GM18870 (cell line): ENCODE results near the gene ACVR1B.

Experiments
- ATAC-seq: cut with Tn5 transposase; IDR thresholded peaks from one replicate; pipeline ENCODE4 v1.9.1; 2021; ENCODE audit warnings: moderate library complexity; ENCODE audit not compliant: unreplicated experiment

Gene ACVR1B

DNA sequence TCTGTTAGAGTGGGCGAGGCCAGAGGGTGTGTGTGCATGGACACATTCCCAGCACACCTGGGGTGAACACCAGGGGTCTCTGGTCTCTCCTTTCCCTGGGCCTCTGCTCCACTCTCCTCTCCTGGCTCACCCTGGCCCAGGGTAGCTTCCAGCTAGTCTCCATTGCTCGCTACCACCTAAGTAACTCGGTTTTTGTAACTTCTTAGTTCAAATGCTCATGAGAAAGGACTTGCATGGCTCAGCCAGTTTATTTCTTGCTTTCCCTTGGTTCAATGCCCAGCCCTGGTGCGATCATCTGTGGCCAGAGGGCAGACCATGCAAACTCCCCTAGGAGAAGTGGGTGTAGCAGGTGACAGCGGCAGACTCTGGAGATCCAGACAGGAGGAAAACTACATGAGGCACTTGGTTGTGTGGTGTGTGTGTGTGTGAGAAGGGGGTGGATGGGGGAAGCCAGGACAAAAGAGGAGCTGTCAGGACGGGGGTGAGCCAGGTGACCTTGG lies 8.9 kb upstream of the ACVR1B start:
- ATAC-seq: no peak

DNA sequence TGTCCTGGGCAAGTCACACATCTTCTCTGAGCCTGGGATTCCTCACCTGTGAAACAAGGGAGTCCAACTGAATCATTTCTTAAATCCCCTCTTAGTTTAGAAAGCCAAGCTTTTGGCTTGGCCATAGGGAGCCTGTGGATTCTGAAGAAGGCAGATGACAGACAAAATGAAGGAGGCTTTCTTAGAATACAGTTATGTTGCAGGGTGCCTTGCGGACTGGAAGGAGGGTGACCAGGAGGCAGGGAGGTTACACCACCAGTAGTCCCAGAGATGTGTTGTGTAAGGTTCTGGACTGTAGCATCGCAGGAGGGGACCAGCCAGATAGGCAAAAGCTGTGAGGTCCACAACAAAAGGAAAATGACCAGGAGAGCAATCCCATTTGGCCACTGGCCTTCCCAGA lies 8.2 kb upstream of the ACVR1B start:
- ATAC-seq: no peak

DNA sequence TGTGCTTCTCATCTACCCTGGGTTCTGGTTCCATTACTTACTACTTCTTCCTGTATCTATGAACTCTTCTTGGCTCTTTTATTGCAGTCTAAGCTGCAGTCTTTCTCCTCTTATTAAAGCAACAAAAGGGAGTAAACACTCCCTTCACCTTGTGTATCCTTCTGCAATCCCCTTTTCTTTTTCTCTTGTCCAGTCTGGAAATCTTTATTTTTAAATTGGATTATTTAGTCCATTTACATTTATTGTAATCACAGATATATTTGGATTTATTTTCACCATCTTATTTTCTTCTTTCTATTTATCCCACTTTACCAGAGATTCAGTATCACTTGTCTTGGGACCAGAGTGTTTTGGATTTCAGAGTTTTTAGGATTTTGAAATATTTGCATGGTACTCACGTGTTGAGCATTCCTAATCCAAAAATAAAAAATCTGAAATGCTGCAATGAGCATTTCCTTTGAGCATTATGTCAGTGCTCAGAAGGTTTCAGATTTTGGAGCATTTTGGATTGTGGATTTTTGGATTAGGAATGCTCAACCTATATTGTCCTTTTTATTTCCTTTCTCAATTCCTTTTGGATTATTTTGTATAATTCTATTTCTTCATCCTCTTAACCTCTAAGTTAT lies 6.8 kb upstream of the ACVR1B start:
- no peak for ATAC-seq

DNA sequence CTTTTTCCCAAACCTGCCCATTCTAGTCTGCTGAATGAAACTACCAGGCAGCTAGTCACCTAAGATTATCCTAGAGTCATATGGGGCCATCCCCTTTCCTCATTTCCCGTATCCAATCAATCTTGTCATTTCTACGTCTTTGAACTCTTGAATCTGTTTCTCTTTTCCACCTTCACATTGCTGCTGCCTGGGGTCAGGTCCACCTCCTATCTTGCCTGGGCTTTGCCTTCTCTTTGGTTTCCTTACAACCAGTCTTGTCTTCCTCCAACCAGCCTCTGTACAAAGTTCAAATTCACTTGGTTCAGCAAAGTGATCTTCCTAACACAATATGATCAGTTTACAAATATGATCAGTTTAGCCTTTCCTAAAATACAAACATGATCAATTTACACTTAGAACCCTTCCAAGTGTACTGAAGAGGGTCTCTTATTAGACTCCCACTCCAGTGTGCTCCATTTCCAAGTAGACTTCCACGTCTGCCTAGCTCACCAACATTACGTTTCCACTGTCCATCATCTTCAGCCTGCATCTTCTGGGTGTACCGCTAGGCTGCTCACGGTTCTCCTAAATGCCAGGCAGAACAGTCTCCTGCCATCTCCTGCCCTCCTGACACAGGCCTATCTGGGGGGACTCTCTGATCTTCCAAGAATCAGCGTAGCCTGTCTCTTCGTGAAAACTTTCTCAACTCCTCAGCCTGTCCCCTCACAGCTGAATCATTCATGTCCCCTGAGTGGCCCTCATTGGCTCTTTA lies 4.1 kb upstream of the ACVR1B start:
- ATAC-seq: no peak

DNA sequence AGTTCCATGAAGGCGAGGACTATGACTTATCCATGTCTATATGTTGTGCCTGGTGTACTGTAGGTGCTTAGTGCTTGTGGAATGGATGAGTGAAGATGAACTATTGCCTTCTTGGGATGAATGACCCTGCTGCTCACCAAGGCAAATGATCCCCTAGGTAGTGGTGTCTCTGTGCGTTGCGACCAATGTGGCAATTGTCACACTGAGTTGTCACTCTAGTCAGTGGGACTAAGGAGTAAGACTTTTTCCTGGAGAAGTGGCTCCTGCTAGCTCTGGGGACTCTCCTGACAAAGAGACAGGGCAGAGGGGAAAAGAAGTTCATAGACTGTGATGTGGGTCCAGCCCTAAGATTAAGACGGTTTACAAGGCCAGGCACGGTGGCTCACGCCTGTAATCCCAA lies 3.4 kb upstream of the ACVR1B start:
- ATAC-seq: no peak

DNA sequence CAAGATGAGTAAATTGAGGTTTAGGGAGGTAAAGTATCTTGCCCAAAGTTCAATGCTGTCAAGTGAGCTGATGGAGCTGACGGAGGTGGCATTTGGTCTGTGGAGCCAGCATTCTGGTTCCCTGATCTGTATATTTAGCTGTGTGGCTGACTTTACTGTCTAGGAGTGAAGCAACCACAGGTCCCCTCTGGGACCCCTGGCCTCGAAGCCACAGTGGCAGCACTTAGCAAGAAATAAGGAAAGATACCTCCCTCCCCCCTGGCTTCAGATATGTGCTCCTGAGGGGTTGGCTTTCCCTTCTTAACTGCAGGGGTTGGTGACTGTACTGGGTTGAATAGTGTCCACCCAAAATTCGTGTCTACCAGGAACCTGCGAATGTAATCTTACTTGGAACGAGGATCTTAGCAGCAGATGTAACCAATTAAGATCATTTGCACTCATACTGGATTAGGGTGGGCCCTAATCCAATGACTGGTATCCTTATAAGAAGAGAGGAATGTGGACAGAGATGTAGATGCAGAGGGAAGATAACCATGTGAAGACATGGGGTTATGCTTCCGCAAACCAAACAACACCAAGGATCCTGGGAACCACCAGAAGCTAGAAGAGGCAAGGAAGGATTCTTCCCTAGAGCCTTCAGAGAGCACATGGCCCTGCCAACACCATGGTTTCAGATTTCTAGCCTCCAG lies 2.0 kb upstream of the ACVR1B start:
- ATAC-seq: no peak

DNA sequence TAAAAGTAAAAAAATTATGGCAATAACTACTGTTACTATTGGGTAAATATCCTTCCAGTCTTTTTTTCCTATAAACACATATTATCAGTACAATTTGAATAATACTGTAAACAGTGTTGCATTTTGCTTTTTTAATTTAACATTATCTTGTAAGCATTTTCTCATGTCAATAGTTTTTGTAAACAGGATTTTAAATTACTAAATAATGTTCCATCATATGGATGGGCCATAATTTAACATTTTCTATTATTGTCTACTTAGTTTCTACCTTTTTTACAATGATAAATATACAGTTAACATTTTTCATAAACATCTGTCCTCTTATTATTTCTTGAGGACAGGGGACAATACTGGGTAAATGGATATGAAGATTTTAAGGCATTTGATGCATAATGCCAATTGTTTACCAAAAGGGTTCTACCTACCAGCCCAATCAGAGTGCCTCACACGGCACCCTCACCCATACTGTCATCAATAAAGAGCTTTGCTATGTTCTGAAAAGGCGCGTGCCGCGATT lies 759 bp upstream of the ACVR1B start:
- ATAC-seq: no peak

DNA sequence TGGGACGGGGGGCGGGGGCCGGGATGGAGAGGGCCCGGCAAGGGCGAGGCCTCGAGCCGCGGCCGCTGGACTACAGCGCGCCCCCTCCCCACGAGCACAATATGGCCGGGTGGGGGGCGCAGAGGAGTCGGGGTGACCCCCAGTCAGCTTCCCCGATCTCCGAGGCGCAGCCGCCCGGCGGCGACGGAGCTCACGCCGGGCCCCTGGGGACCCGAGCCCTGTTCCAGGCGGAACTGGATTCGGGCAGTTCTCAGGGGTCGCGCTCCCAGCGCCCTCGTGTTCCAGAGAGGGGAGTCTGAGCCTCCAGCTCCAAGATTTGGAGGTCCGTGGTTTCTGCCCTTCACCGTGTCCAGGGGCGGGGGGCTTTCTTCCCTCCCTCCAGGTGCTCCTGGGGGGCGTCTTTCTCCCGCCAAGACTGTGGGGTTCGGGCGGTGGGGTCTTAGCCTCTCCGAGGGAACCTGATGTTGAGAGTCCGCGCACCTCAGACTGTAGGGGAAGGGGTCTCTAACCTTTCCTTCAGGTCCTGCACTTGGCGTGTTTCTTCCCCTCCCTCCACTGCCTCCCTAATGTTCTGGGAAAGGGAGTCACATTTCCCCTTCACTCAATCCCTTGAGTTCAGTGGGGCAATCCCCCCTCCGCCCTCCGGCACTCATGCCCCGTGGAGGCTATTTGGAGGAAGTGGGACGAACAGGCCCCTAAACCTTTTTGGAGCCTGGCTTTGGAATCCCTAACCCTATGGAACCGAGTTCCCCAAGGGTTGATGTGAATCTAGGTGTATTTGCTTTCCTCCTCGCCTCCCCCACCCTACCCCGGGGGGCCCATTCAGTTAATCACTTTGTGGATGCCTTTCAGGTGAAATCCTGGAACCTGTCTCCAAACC lies 584 bp downstream of the ACVR1B start:
- no peak for ATAC-seq

DNA sequence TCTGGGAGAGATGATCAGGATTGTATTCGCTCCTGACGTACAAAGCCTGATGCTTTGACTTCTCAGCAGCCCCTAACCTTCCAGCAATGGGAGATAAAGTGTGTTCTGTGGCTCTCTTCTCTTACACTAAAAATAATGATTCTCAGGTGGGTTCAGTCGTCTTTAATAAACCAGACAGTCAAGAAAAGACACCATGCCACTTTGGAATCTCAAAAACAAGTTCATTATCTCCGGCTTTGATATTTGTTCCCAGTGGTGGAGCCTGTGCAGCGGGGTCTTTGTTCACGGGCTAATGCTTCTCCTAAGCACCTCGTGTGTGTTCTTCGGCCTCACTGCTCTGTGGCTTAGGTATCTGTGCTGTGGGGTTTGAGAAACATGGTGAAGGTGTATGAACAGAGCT lies 1.6 kb downstream of the ACVR1B start:
- no peak for ATAC-seq

DNA sequence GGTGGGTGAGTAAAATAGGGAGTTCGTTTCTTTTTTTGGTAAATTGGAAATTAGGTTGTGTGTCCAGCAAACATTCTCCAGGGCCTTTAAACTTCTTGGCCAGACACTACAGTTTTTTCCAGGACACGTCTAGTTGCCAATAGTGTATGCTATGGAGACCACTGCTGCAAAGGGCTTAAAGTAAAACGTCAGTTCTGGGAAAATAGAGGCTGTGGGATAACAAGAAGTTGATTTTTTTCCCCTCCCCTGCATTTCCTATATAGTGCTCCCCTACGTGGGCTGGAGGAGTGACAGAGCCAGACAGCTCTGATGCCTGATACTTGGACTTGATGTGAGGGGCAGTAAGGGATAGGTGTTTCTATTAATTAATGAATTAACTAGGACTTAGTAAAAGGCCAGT lies 2.4 kb downstream of the ACVR1B start:
- ATAC-seq: no peak

DNA sequence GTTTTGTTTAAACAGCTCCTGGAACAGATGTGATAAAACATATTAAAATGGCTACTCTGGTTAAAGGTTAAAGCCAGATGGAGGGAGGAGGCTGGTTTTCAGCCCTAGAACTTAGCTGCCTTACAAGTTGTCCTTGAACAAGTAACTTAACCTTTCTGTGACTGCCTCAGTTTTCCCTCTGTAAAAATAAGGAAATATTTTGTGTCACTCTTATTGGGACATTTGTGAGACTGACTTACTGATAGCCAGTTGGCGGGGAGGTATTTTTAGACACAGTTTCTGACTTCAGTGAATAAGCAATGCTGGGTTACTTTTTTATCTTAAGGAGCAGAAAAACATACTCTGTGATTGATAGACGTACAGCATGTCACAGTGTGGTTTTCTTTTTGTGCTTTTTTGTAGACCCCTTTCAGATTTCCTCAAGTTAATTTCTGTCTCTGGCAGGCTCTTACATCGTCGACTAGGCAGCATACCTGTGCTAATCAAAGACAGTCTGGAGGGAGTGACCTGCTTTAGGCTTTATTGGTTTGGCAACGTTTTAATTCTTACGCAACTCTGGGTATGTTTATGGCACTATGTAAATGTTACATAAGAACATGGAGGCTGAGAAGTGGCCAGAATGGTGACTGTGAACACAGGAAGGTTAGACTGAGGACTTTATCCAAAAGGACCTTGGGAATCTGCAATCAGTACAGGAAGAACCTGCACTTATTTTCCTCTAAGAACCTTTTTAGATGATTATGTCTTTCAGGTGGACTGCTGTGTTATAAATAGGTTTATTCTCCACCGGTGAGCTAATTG lies 3.3 kb downstream of the ACVR1B start:
- ATAC-seq: no peak

DNA sequence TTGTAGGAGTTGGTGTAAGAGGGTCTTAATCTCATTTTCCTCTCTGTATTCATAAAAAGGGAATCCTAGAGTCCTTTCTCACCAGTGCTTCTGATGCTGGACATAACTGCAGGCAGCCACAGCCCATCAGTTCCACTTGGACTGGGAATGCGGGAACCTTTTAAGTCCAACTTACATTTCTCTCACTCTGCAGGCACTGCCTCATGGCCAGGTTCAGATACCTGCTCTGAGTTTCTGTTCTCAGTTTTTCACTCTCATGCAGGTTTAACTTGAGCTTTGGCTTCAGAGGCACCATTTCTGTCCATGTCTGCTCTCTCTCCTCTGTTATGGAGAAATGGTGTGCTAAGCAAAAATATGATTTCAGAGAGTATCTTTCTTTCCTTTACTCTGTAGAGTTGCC lies 4.2 kb downstream of the ACVR1B start:
- no peak for ATAC-seq

DNA sequence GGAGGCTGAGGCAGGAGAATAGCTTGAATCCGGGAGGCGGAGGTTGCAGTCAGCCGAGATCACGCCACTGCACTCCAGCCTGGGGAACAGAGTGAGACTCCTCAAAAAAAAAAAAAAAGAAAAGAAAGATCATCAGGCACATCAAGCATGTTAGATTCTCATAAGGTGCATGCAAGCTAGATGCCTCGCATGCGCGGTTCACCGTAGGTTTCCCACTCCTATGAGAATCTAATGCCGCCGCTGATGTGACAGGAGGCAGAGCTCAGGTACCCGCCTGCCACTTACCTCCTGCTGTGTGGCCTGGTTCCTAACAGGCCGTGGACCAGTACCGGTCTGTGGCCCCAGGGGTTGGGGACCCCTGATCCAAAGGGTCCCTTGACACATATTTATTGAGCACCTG lies 7.0 kb downstream of the ACVR1B start:
- ATAC-seq: no peak

DNA sequence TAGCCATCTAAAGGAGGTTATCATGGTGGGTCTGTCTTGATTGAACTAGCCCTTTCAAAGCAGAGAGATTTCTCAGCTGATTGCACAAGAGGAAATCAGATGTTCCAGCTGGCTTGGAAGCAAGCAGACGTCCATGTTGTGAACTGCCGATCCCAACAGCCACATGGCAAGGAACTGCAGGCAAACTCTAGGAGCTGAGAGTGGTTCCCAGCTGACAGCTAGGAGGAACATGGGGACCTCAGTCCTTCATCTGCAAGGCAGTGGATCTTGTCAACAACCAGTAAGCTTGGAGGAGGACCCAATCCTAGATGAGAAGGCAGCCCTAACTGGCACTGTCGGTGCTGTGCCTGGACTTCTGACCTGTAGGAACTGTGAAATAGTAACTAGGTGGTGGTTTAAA lies 7.7 kb downstream of the ACVR1B start:
- ATAC-seq: no peak

DNA sequence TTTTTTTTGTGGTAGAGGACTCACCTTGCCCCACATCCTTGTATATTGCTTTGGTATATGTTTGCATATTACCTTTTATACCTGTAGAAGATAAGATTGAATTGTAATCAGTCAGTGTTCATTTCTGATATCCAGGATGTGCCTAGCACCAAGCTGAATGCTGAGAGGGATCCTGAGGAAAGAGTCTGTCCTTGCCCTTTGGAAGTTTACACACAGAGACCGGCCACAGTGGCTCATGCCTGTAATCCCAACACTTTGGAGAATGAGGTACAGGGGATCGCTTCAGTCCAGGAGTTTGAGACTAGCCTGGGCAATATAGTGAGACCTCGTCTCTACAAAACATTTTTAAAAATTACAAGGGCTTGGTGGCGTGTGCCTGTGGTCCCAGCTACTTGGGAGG lies 8.4 kb downstream of the ACVR1B start:
- no peak for ATAC-seq

DNA sequence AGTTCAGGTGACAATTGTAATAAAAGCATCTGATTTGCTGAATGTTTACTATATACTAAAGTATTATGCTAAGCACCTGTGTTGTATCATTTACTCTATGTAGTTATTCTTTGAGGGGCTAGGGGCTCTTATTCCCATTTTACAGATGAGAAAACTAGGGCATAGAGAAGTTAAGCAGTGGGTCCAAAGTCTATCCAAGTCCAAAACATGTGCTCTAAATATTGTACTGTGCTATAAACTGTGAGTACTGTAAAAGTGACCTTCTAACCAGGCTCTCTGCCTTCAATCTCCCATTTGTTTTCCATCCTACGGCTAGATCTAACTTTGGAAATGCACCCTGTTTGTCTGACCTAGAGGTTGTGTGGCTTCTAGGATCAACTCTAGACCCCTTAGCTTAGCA lies 9.0 kb downstream of the ACVR1B start:
- no peak for ATAC-seq

DNA sequence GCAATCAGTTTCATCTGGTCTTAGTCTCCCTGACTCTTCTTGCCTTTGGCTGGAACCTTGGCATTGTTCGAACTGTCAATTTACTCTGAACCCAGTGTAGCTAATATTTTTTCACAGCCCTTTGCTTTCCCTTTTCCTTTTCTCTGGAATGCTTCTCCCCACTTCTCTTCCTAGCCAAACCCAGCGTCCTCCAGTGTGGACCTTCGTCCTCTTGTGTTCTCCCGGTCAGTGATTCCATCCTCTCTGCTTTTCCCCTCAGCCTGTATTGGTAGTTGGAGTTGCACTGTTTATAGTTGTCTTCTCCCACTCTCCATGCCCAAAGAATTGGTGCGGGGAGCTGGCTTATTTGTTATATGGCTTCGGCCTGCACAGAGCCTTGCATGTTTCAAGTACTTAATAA lies 9.4 kb downstream of the ACVR1B start:
- no peak for ATAC-seq

DNA sequence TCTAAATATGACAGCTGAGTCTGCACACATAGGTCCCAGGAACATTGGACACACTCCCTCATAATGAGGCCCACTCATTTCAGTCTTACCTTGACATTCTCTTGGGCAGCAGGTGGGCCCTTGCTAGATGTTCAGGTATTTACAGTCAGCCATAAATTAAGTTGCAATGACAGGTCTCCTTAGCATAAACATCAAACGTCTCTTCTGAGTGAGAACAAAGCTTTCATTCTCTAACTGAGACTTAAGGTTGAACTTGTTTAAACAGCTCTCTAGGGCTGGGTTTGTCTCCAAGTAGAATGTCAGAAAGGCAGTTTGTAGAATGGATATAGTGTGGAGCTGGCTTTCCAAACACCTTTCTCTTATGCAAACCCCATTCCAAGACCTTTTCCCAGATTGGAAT lies 10.3 kb downstream of the ACVR1B start:
- no peak for ATAC-seq

DNA sequence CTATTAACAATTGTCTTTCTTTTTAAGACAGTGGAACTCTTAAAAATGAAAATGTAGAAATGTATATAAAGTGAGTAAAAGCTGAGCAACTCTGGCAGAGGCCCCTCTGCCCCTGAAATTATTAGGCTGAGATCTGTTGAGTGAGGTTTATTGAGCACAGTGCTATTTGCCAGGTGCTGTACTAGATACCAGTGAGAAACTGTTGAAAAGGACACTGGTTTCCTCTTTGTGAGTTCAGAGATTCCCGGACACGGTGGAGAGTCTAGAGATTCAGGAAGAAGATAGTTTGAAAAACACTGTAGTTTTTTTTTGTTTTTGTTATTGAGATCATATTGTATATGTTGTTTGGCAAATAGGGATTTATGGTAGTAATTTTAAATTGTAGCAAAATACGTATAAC lies 11.2 kb downstream of the ACVR1B start:
- no peak for ATAC-seq

DNA sequence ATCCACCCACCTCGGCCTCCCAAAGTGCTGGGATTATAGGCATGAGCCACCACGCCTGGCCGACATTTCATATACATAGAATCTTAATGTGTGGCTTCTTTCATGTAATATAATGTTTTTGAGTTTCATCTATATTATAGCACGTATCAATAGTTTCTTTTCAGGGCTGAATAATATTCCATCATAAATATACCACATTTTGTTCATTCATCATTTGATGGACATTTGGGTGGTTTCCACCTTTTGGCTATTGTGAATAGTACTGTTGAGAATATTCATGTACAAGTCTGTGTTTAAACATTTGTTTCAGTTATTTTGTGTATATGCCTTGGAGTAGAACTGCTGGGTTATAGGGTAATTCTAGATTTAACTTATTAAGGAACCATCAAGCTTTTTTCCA lies 12.0 kb downstream of the ACVR1B start:
- ATAC-seq: no peak
